ENCODE results near the gene SEMA4D.

DNA sequence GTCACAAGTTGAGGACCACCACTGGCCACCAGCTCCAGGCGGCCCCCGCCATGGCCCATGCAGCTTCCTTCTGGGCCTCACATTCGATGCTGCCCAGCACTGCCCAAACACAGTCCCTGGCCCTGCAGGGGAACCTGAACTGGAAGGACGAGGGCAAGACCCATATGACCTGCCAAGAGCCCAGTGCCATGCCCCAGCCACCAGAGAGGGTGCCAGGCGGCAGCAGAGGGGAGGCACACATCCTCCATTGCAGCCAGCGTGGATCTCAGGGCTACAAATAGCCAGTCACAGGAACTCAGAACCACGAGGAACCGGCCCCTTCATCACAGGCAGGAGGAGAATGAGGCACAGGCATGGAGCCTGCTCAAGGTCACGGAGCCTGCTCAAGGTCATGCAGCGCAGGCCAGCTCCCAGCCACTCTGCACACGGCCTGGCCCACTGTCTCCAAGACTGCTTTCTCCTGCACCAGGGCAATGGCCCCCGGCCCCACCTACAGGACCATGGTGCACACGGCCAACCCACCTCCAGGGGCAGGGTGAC lies 69.6 kb downstream of the SEMA4D start:
- TF ChIP-seq EZH2 (IDR thresholded peaks at IDR 0.05; ENCODE audit: borderline replicate concordance, low read depth, low read length, severe bottlenecking) = no peak
- TF ChIP-seq, protein P1, sequence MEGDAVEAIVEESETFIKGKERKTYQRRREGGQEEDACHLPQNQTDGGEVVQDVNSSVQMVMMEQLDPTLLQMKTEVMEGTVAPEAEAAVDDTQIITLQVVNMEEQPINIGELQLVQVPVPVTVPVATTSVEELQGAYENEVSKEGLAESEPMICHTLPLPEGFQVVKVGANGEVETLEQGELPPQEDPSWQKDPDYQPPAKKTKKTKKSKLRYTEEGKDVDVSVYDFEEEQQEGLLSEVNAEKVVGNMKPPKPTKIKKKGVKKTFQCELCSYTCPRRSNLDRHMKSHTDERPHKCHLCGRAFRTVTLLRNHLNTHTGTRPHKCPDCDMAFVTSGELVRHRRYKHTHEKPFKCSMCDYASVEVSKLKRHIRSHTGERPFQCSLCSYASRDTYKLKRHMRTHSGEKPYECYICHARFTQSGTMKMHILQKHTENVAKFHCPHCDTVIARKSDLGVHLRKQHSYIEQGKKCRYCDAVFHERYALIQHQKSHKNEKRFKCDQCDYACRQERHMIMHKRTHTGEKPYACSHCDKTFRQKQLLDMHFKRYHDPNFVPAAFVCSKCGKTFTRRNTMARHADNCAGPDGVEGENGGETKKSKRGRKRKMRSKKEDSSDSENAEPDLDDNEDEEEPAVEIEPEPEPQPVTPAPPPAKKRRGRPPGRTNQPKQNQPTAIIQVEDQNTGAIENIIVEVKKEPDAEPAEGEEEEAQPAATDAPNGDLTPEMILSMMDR (IDR thresholded peaks at IDR 0.05; ENCODE audit: borderline replicate concordance, extremely low read depth, low read length, poor library complexity, severe bottlenecking) = no peak
